HG03432 (cell line): ENCODE results near the gene MPV17L.
"Not testable (repeated sequence)": the region's sequence is repeated elsewhere in the genome, so short reads cannot be mapped to it uniquely, and the experiment has no call there.

ENCODE experiments used
- ATAC-seq: cut with Tn5 transposase; IDR thresholded peaks from one replicate; pipeline ENCODE4 v1.9.1; 2021; ENCODE audit warnings: mild to moderate bottlenecking, moderate library complexity; ENCODE audit not compliant: unreplicated experiment

MPV17L gene

GRCh38 chr16:15395631-15396508 lies at the start of gene MPV17L:
Gene MPV17L (plus strand): TSS chr16:15395754. CDS start chr16:15395898, 144 bp downstream.
- ATAC-seq: not testable (repeated sequence)

GRCh38 chr16:15348721-15349120 lies 46.8 kb upstream of the MPV17L start:
- not testable (repeated sequence) for ATAC-seq

- not testable (repeated sequence) for ATAC-seq
Measured at GRCh38 chr16:15351251-15351650, 44.3 kb upstream of the MPV17L start.

GRCh38 chr16:15351745-15352144 lies 43.8 kb upstream of the MPV17L start:
- ATAC-seq: not testable (repeated sequence)

- ATAC-seq: not testable (repeated sequence)
Measured at GRCh38 chr16:15352852-15353251, 42.7 kb upstream of the MPV17L start.

- not testable (repeated sequence) for ATAC-seq
Measured at GRCh38 chr16:15354846-15355245, 40.7 kb upstream of the MPV17L start.

- not testable (repeated sequence) for ATAC-seq
Measured at GRCh38 chr16:15357495-15357894, 38.1 kb upstream of the MPV17L start.

GRCh38 chr16:15378194-15378593 lies 17.4 kb upstream of the MPV17L start, which contains the start of gene NPIPA5:
Gene NPIPA5 (minus strand): TSS chr16:15378294. CDS start chr16:15378294, 0 bp downstream.
- not testable (repeated sequence) for ATAC-seq

- not testable (repeated sequence) for ATAC-seq
Measured at GRCh38 chr16:15382810-15383209, 12.7 kb upstream of the MPV17L start.

- ATAC-seq: not testable (repeated sequence)
Measured at GRCh38 chr16:15388060-15388459, 7.5 kb upstream of the MPV17L start.

- ATAC-seq: not testable (repeated sequence)
Measured at GRCh38 chr16:15389916-15390315, 5.6 kb upstream of the MPV17L start.

- not testable (repeated sequence) for ATAC-seq
Measured at GRCh38 chr16:15393025-15393424, 2.5 kb upstream of the MPV17L start.

GRCh38 chr16:15396509-15396829 lies 915 bp downstream of the MPV17L start:
- not testable (repeated sequence) for ATAC-seq

- ATAC-seq: no peak
Measured at GRCh38 chr16:15396948-15397594, 1.5 kb downstream of the MPV17L start.

GRCh38 chr16:15398618-15399316 lies 3.2 kb downstream of the MPV17L start:
- no peak for ATAC-seq

- no peak for ATAC-seq
Measured at GRCh38 chr16:15399317-15399716, 3.8 kb downstream of the MPV17L start.

GRCh38 chr16:15400314-15400713 lies 4.8 kb downstream of the MPV17L start:
- ATAC-seq: not testable (repeated sequence)

- ATAC-seq: no peak
Measured at GRCh38 chr16:15401972-15402371, 6.4 kb downstream of the MPV17L start.

GRCh38 chr16:15403392-15403995 lies 7.9 kb downstream of the MPV17L start:
- no peak for ATAC-seq

- ATAC-seq: not testable (repeated sequence)
Measured at GRCh38 chr16:15404091-15404490, 8.5 kb downstream of the MPV17L start.

GRCh38 chr16:15404792-15405191 lies 9.2 kb downstream of the MPV17L start:
- no peak for ATAC-seq
